Caki2 (cell line): Measurements from ENCODE around the gene GXYLT2. TPM values are rescaled to one million over a fixed set of nuclear protein-coding genes. Genes with fewer than 3 reads are reported as not detected.

Source experiments
- DNase-seq: peaks from one replicate; pipeline ENCODE4 v3.0.0-alpha.2; 2015; ENCODE audit warnings: low read depth
- in situ Hi-C: cut with HindIII; loops from 2 replicates; pipeline ENCODE4 v1.10.0; 2016; ENCODE audit warnings: low sequenced_read_pairs, low pct_unique_long_range_greater_than_20kb, mixed read lengths
- total RNA-seq: library from RNA; depleted of rRNA; stranded (reverse); fragments of >200 nt; shearing (Covaris generic); gene quantifications from 2 replicates; pipeline ENCODE4 v1.2.3, GENCODE V29; 2014; ENCODE audit warnings: low replicate concordance

The GXYLT2 gene
- total RNA-seq, 1 experiment from 2014 or later: 2.1 TPM

DNA sequence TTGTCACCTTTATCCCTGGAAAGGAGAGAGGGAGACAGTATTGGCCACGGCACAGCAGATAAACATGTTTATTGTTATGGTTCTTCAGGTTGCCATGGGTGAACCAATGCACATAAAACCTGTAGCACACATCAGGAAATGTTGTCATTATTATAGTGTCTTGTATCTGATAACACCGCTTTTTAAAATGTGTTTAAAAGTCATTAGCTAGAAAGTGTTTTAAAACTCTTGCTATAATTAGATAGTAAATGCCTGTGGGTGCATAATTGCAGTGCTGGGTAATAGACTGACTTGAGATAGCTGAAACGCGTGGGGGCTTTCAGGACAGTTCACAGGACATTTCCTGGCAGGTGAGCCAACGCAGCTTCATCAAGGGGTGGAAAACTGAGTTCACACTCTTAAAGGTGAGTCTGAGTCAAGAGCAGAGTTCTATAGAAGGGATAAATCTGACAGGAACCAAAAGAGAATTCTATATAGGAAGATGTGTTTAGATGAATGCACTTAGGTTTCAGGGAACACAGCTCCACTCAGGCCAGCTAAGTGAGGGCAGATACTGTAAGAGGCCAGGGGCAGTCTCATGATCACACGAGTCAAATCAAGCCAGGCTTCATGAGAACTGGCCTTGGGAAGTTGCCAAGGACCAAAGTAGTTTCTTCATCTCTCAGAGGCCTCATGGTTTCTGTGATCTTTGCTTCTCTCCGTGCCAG, 73.1 kb downstream of the GXYLT2 start:
- DNase-seq: no peak
- in situ Hi-C loops: no loop called here

DNA sequence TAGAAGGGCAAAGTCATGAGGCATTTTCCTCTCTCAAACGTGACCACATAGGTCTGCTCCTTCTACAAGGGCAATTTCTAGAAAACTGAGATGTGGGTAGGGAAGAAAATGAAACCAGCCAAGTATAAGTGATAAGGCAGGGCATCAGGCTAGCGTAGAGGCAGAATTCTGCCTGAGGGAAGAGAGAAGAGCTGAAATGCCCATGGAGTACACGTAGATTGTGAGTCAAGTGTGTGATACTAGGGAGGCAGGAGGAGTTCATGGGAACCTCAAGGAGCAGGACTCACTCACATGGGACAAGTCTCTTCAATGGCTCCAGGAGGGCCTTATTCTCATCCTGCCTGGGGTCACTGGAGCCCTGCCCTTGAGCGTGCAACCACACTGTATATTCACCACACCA, 73.9 kb downstream of the GXYLT2 start:
- in situ Hi-C loops: no loop called here
- no peak for DNase-seq

DNA sequence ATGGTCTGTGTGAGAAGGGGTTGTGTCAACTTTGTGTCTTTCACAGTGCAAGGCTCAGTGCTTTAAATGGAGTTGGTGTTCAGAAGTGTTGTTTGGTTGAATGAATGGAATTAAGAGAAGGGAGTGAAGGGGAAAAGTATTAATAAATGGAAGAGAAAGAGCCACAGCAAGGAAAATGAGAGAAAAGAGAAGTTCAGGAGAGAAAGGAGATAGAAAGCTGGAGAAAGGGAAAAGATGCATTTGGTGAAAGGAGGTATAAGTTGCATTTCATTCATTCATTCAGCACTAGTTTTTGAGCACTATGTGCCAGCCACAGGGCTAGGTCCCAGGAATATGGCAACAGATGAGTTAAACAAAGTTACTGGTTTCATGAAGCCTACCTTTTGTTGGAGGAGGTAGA, 74.5 kb downstream of the GXYLT2 start:
- in situ Hi-C loops: no loop called here
- DNase-seq: no peak

DNA sequence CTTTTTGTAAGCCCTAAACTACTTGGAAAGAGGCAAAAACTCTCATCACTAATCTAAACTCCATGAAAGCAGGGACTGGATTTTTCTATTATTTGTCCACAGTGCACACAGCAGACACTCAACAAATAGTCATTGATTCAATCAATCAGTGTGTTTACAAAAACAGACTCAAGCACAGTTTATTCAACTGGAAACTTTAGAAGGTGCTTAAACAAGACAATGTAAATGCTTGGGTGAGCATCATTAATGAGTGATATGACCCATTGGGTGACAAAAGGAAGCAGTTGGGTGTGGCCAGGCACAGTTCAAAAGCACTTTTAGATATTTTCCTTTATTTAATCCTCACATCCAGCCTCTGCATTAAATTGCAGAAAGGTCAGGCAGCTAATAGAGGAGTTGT, 76.8 kb downstream of the GXYLT2 start:
- in situ Hi-C loops: no loop called here
- DNase-seq: no peak

DNA sequence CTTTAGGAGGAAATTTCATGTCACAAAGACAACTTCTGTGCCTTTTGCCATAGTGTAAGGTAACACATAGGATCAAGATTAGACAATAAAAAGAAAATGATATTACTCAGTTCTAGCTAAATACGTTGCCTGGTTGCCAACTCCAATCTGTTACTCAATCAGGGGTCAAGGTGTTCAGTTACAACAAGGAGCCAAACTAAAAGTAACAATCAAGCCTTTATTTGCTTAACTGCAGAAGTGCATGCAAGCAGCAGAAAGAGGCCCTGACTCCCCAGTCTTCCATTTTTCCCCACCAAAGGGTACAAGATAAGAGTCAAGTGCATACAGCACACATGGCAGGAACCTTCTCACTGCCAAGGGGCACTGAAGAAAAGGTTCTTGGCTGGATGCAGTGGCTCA, 80.4 kb downstream of the GXYLT2 start:
- in situ Hi-C loops: no loop called here
- no peak for DNase-seq

DNA sequence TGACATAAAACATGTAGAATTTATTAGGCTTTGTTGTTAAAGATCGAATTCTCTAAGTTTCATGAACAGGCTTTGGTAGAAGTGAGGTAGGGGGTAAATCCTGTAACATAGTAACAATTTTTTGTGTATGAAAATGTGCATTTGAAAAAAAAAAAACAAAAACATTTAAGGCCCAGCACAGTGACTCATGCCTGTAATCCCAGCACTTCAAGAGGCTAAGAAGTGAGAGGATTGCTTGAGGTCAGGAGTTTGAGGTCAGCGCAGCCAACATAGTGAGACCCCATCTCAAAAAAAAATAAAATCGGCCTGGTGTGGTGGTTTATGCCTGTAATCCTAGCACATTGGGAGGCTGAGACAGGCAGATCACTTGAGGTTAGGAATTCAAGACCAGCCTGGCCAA, 81.9 kb downstream of the GXYLT2 start:
- DNase-seq: no peak
- in situ Hi-C loops: no loop called here

DNA sequence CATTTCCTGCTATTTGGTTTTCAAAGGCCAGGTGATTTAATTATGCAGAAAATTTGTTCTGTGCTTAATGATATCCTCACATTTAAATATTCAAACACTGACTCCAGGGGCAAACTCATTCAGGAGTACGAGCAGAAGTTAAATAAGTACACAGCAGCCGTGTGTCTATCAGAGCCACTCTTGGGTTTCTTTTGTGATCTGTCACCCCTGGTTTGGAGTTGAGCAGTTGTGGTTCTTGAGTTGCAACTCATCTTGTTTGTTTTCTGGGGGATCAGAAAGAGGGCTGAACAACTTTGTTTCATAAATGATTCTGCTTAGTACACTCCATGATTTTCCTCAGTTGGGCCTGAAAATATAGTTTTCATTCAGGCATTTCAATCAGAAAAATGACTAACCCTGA, 83.1 kb downstream of the GXYLT2 start:
- in situ Hi-C loops: no loop called here

DNA sequence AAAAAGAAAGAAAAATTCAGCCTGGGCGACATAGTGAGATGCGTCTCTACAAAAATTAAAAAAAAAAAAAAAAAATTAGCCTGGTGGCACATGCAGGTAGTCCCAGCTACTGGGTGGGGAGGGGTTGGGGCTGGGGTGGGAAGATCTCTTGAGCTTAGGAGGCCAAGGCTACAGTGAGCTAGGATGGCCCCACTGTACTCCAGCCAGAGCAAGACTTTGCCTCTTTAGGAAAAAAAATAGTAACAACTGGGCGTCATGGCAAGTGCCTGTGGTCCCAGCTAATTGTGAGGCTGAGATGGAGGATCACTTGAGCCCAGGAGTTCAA, 84.8 kb downstream of the GXYLT2 start:
- in situ Hi-C loops: no loop called here
- no peak for DNase-seq

More for the DNA sequence above, 83.1 kb downstream of the GXYLT2 start:
- DNase-seq: no peak

DNA sequence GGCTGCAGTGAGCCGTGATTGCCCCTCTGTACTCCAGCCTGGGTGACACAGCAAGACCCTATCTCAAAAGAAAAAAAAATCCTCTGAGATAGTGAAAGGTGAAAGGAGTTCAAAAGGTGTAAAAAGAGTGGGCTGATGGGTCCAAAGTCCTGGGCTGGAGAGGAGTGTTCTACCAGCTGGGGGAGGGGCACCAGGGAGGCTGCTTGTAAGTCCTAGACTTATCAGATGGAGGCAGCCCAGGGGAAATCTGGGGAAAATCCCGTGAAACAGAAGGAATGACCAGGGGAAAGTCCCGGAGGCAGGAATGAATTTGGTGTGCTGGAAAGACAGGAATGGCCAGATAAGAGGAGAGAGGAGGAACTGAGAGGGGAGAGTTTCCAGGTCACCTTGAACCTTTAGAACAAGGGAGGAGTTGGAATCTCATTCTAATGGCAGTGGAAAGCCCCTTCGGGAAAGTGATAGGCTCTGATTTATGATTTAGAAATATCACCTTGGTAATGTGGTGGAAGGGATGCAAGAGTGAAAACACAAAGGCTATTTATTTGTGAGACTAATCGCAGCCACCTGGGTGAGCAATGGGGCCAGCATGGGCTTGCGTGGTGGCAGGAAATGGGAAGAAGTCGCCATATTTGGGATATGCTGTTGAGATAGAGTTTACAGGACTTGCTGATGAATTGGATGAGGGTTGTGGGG, 85.3 kb downstream of the GXYLT2 start:
- in situ Hi-C loops: no loop called here
- peak; percentile 51 for DNase-seq

DNA sequence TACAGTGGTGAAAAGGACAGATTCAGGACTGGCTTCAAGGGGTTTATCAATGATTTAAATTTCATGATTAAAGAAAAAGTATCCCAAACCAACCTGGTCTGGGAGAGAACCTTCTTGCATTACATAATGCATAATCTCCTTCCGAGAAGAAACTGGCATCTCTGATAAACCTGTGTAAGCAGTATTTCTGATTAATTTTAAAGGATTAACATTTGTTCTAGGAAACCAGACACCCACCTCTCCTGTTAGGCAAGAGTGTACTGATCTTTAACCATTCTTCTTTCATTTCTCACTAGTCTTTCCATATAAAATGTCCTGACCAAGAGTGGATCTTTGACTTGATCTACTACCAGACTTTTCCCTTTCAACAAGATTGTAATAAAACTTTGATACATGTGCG, 85.9 kb downstream of the GXYLT2 start:
- in situ Hi-C loops: no loop called here

DNA sequence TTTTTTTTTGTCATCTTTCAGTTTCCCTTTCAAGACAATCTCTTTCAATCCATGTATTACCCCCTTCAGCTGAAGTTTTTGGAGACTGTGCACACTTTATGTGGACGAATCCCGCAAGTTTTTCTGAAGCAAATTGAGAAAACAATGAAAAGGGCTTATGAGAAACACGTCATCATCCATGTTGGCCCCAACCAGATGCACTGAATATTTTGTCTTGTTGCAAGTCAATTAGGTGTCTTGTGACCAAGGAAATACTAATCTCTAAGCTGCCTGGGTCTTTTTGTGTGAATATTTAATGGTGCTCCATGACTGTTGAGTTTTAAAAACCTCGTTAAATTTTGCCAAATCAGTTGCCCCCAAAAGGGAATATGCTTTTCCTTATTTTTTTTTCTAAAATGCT, 87.1 kb downstream of the GXYLT2 start:
- no peak for DNase-seq
- in situ Hi-C loops: no loop called here

More for the DNA sequence above, 85.9 kb downstream of the GXYLT2 start:
- no peak for DNase-seq

DNA sequence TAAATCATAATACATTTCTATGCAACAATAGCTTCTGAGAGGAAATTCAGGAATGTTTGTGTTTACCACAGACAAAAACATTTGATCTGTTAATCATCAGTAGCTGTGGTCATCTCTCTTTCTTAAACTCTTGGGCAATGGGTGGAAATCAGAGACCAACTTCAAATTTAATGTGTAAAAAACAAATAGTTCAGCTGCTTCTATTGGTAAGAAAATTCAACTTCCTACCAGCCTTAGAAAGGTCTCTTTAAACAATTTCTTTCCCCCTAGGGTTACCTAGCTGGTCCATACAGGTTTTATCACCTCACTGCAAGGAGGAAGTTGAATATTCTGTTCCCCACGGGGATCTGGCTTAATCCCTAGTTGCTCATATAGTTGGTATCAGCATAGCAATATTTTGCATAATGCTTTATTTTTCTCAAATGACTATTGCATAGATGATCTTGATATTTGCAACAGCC, 88.5 kb downstream of the GXYLT2 start:
- DNase-seq: no peak
- in situ Hi-C loops: no loop called here

DNA sequence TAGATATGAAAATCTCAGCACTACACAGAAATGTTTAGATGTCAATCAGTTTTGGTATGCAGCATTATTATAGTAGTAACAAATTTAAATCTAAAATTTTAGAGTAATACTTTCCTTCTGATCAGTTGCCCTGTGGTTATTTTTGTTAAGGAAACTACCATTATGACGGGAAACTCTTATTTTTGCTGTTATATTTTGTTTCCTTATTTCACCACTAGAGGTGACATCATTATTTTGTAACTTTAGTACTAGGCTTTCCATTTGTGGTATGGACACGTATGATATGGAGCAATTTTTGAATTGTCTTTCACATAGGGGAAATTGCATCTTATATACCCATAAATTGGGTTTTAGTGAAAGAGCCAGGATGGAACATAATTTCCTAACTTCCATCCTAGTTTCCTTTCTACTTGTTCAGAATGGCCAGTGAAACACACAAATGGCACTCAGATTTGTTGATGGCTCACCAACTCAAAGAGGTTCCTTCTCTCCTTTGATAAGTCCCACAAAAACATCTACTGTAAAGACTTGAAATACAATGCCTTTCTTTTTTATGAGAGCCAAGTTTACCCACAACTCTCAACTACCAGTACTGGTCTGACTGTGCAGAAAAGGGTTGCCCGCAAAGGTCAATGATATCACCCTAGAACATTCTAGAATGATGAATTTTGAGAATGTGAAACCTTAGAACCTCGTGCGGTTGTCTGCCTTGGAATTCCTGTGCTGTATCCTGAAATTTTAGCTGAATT, 89.4 kb downstream of the GXYLT2 start:
- no peak for DNase-seq
- in situ Hi-C loops: no loop called here

DNA sequence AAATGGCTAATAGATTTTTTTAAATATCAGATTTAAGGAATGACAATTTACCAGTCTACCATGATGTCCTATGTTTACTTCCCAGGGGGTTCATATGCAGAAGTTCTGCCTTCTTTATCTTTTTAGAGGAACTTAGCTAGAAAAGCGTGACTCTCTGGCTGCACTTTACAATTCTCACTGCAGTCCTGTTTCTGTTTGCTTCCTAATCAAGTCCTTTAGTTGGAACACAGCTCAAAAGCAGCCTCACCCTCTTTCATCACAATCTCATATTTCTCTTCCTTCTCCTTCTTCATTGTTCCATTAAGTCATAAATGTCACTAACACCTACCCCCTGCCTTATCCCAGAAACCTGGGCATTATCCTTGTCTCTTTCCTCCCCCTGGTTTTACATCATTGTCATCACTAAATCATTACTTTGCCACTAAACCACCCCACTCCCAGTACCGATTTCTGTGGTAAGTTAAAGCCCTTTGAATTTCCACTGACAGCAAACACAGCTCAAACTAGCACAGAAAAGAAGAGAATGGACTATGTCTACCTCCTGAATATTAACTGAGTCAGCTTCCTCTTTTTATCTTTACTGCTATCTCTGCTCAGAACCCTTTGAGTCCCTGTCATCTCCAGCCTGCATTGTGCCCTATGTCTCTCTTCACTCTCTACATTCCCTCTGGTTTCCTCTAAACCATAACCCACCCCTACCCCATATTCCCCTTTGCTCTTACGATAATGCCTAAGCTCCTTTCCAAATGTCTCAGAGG, 94.9 kb downstream of the GXYLT2 start:
- in situ Hi-C loops: no loop called here
- no peak for DNase-seq

DNA sequence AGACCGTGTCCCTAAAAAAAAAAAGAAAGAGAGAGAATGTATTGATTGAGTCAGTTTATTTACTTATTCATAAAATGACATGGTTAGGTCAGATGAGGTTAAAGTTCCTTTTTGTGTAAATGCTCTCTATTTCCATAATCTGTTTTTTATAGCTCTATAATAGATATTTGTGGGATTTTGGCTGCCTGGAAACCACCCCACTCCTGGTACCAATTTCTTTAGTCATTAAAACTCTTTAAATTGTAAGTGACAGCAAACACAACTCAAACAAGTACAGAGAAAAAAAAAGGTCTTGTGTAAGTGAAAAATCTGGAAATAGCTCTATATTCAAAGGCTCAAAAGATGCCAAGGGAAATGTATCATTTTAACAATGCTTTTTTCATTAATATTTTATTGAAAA, 97.7 kb downstream of the GXYLT2 start:
- in situ Hi-C loops: no loop called here
- DNase-seq: no peak

DNA sequence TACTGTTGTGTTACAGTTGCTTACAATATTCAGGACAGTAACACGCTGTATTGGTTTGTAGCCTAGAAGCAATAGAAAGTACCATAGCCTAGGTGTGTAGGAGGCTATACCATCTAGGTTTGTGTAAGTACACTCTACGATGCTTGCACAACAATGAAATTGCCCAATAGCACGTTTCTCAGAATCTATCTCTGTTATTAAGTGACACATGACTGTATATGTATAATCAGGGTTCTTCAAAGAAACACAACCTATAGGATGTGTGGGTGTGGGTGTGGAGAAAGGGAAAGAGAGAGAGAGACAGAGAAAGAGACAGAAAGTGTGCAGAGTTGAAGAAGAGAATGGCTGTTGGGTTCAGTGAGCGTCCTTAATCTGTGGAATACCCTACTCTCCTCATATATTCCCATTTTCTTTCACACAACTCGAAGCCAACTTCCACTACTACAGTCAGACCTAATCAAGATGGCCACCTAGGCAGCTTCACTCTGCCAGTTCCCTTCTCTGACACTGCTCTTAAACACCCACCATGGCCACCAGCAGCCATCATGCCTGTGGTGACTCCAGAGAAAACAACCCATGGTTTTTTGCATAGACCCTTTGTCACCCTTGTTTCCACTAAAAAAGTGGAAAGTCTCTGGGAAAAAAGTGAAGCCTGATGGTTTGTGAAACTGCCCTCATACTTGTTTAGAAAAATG, 103.0 kb downstream of the GXYLT2 start:
- in situ Hi-C loops: no loop called here
- no peak for DNase-seq

DNA sequence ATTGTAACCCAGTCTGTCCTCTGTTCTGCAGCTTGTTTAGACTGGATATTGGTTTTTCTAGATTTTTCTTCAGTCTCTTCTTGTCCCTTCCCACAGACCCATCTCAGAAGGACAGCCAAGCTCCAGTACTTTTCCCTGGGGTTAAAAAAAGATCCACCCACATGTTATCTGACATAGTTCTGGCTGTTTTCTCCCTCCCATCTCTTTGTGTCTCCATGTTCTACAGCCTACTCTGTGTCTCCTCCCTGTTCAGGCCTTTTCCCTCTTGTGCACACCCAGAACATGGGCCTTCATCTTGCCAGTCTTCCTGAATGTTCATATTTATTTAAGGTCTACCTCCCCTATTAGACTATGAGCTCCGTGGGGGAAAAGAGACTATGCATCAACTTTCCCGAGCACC, 103.7 kb downstream of the GXYLT2 start:
- in situ Hi-C loops: no loop called here
- no peak for DNase-seq

DNA sequence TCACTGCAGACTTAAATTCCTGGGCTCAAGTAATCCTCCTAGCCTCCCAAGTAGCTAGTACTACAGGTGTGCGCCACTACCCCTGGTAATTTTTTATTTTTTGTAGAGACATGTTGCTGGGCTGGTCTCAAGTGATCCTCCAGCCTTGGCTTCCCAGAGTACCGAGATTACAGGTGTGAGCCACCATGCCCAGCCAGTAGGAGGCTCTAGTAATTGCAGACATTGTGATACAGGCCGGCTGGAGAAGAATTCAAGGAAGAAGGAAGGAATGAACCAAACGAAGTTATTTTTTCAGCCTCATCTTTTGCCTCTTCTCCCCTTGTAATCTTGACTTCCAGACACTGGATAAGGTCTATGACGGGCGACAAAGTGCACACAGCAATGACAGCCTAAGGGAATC, 105.5 kb downstream of the GXYLT2 start:
- in situ Hi-C loops: no loop called here
- DNase-seq: no peak
